Stimulated activated CD4-positive, alpha-beta T cell treated with anti-CD3 and anti-CD28 coated beads, Interleukin-4, amount 100 ng/mL, for 4 hours (primary cell): ENCODE results near the gene WFDC2.
"Not testable (repeated sequence)": the region's sequence is repeated elsewhere in the genome, so short reads cannot be mapped to it uniquely, and the experiment has no call there.

Experiments used
- DNase-seq, 2 experiments: peaks; one replicate each; pipeline ENCODE4 v3.0.0-alpha.2; 2020

The WFDC2 gene

DNA sequence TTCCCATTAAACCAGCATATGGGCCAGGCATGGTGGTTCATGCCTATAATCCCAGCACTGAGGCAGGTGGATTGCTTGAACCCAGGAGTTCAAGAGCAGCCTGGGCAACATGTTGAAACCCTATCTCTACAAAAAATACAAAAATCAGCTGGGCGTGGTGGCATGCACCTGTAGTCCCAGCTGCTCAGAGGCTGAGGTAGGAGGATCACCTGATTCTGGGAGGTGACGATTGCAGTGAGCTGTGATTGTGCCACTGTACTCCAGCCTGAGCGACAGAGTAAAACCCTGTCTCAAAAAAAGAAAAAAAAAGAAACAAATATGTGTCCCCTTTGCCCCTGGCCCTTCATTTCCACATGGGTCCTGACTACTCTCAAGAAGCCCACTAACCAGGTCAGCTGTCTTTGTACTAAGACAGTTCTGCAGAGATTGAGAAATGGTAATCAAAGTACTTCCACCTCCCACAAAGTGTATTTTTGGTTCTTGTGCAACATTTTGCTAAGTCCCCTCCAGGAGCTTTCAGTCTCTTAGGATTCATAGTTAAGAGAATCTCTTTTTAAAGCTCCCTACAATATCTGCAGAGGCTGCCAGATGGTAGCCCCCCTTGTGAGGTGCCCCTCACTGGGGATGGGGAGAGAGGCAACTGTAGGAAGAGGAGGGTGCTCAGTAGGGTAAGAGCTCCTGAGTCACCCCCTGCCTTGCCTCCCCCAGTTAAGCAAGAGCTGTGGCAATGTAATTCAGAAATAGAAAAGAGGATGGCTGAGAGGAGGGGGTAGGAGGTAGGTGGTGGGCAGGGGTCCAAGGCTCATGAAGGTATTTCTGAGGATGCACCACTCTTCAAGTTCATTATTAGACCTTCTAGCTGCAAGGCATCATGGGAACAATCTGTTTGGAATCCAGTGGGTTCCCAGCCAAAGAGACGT lies 16.5 kb upstream of the WFDC2 start:
- DNase-seq, result no peak

- no peak for DNase-seq
These were observed 12.9 kb upstream of the WFDC2 start for GRCh38 chr20:45456632-45457031.

GRCh38 chr20:45459606-45460005 lies 9.9 kb upstream of the WFDC2 start:
- DNase-seq, result no peak

DNA sequence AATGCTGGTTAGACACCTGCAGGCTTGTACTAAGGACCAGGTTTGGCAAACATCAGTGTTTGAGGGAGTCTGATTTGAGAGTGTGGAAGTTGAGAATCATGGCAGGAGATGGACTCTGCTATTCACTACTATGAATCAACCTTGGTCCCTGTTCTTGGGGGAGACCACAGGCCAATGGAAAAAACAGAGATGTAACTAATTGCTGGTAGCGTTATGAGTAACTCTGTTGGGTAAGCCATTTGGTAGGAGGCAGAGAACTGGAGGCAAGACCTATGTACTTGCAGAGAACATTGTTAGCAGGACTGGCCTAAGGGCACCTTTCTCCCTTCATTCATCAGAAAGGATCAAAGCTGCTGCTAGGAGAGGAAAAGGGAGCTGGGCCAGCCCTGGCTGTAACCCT lies 8.3 kb upstream of the WFDC2 start:
- DNase-seq, result no peak

- no peak for DNase-seq
These were observed 6.6 kb upstream of the WFDC2 start for GRCh38 chr20:45462711-45463509.

GRCh38 chr20:45463709-45464108 lies 5.8 kb upstream of the WFDC2 start:
- no peak for DNase-seq

- DNase-seq, result no peak
These were observed 3.9 kb upstream of the WFDC2 start for GRCh38 chr20:45465491-45466266.

GRCh38 chr20:45467172-45467571 lies 2.4 kb upstream of the WFDC2 start:
- no peak for DNase-seq

DNA sequence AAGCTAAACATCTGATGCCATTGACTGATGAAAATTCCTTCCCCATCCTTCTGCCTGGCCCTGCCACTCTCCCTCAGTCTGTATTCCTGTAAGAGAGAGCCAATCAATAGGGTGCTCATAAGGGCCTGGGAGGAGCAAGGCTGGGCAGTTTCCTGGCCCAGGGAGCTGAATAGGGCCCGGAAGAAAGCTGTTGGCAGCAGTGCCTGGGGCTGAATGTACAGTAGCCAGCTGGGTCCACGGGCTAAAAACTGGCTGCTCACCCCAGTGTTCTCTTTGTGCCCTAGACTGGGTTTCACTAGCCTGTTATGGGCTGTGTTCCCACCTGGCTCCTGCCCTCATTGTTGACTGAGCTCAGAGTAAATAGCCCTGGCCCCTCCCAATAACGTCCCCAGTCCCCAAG lies 1.7 kb upstream of the WFDC2 start:
- no peak for DNase-seq

GRCh38 chr20:45470262-45470931 lies 844 bp downstream of the WFDC2 start:
- DNase-seq, result peak in 1 of 2 experiments; percentile 14

- no peak for DNase-seq
These were observed 1.4 kb downstream of the WFDC2 start for GRCh38 chr20:45470937-45471336.

- not testable (repeated sequence) for DNase-seq
These were observed 2.7 kb downstream of the WFDC2 start for GRCh38 chr20:45472286-45472685.

DNA sequence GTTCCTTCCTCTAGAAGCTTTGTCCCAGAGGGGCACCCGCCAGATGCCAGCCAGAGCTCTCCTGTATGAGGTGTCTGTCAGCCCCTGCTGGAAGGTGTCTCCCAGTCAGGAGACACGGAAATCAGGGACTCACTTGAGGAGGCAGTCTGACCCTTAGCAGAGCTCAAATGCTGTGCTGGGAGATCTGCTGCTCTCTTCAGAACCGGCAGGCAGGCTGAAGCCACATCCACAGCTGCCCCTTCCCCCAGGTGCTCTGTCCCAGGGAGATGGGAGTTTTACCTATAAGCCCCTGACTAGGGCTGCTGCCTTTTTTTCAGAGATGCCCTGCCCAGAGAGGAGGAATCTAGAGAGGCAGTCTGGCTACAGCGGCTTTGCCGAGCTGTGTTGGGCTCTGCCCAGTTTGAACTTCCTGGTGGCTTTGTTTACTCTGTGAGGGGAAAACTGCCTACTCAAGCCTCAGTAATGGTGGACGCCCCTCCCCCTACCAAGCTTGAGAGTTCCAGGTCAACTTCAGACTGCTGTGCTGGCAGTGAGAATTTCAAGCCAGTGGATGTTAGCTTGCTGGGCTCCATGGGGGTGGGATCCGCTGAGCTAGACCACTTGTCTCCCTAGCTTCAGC lies 8.1 kb downstream of the WFDC2 start:
- DNase-seq, result not testable (repeated sequence)

DNA sequence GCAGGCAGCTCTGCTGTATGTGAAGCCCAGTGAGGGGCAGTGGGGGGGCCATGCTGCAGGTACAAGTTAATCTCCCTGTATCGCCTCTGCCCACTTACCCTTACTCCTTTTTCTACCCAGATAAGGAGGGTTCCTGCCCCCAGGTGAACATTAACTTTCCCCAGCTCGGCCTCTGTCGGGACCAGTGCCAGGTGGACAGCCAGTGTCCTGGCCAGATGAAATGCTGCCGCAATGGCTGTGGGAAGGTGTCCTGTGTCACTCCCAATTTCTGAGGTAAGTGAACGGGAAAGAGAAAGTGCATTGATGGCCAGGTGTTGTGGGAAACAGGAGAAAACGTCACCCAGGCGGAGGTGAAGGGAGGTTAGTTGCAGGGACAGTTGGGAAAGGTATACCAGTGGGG lies 10.3 kb downstream of the WFDC2 start:
- DNase-seq, result no peak

DNA sequence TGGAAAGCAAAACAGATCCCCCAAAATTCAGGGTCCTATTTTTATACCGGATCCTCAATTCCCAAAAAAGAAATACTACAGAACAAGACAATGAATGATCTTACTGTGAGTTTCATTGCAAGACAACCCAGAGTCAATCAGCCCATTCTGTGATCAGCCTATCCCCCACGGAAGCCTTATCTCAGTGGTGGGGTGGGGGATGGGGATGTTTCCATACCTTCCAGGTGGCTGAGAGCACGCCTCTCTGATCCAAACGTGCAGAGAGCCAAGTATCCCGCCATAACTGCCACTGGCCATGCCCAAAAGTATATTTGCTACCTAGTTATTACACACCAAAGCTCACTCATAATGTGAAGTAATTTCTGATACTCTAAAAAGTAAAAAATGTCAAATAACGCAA lies 15.1 kb downstream of the WFDC2 start:
- no peak for DNase-seq

DNA sequence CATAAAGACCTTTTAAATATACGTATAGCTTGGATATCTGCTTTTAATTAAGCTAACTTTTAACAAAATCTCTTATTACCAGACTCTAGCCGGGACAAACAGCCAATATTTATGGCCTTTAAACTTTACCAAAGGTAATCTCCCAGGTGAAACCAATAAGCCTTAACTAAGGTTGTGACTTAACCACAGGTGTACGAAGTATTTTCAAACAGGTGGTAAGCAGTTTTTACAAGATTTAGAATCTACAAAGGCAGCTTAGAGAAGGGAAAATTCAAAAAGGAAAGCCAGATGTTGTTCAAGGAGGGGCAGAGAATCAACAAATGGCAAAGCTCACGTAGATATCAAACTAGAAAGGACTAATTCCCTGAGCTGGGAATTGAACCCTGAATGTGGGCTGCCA lies 15.8 kb downstream of the WFDC2 start:
- DNase-seq, result no peak

GRCh38 chr20:45487231-45487635 lies 17.7 kb downstream of the WFDC2 start:
- DNase-seq, result no peak

GRCh38 chr20:45489083-45489531 lies 19.6 kb downstream of the WFDC2 start:
- DNase-seq, result no peak

DNA sequence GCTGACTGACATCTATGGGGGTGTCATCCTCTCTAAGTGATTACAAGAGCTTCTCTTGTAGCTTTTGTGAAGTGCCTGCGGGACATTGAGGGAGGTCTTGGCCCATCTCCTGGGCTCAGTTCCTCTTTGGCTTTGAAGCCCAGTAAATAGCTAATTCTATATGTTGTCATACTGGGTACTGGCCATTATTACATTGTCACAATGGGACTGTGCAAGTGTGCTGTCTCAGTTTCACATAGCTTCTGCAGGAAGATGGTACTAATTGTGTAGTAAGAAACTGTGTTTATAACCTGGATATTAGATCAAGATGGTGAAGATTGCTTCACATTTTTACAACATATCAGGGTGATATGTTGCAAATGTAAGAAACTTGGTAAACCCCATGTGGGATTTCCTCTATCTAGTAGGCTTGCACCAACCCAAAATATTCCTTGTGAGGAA lies 26.0 kb downstream of the WFDC2 start:
- no peak for DNase-seq

GRCh38 chr20:45496166-45496565 lies 26.6 kb downstream of the WFDC2 start:
- no peak for DNase-seq

DNA sequence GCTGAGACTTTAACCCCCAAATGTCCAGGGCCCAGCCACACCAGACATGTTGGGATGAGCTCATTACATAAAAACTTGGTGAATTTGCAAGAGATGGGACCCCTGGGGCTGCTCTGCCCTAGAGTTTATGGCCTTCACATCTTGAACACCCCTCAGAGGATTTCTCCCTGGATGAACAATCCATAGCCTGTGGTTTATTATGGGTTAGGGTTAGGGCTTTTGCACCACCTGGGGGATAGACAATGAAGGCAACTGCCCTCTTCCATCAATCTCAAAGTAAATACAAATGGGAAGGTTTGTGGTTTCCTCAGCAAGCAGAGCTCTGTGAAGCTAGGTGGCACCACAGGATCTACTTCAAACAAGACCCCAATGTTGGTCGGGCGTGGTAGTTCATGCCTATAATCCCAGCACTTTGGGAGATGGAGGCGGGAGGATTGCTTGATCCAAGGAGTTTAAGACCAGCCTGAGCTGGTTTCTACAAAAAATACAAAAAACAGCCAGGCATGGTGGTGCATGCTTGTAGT lies 28.5 kb downstream of the WFDC2 start:
- no peak for DNase-seq

DNA sequence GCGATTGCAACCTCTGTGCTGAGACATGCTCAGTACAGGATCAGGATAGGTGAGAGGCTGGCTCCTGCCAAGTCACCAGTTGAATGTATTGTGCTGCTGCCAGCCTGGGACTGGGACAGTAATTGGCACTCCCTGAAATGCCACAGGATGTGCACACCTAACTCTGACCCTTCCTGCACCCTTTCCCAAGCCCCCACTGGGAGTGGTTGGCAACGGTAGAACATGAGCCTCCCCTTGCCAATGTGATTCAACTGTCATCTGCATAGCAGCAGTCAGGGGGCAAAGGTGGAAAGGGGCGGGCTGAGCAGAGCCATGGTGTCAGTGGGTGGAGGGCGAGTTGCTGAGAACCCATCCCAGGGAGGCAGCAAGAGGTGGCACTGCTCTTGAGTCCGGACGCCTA lies 30.5 kb downstream of the WFDC2 start:
- no peak for DNase-seq
